Breast epithelium (tissue), 4 donors: ENCODE results near the gene WDR37. TPM values are rescaled to one million over a fixed set of nuclear protein-coding genes. Genes with fewer than 3 reads are reported as not detected.
"Not testable (repeated sequence)": the region's sequence is repeated elsewhere in the genome, so short reads cannot be mapped to it uniquely, and the experiment has no call there.

Experiments
- DNase-seq, 2 donors: peaks; one replicate each; pipeline ENCODE4 v3.0.0-alpha.2; 2019; ENCODE audit warnings: low spot score in 2 of 2
- H3K27ac ChIP-seq, 2 donors: fragments of 200-600 bp; sonication (generic) in 1 of 2; one replicate each; pipeline ENCODE4 v1.5.1; 2016 to 2019; ENCODE audit warnings: mild to moderate bottlenecking in 1 of 2
- H3K27me3 ChIP-seq, 2 donors: fragments of 200-600 bp; sonication (generic) in 1 of 2; one replicate each; pipeline versions ENCODE4 v1.5.1 to v1.6.0; 2017 to 2019; ENCODE audit warnings: control low read depth in 1 of 2, mild to moderate bottlenecking in 1 of 2
- H3K36me3 ChIP-seq: fragments of 200-600 bp; one replicate; pipeline ENCODE4 v1.5.1; 2019
- H3K4me1 ChIP-seq, 2 donors: fragments of 200-600 bp; sonication (generic); one replicate each; pipeline ENCODE4 v1.5.1; 2016 to 2019; ENCODE audit warnings: control low read depth in 1 of 2
- H3K4me3 ChIP-seq, 3 donors: fragments of 200-600 bp; sonication (generic); 1 replicate in 2 of 3; 2 replicates in 1 of 3; pipeline ENCODE4 v1.5.1; 2016 to 2019; ENCODE audit warnings: mild to moderate bottlenecking in 3 of 3, moderate library complexity in 2 of 3
- H3K9me3 ChIP-seq, 2 donors: fragments of 200-600 bp; sonication (generic) in 1 of 2; one replicate each; pipeline ENCODE4 v1.5.1; 2016 to 2019; ENCODE audit warnings: control low read depth in 1 of 2
- CTCF ChIP-seq, 3 donors: fragments of 450-650 bp; IDR thresholded peaks; one replicate each; pipeline ENCODE4 v1.5.1; 2016 to 2017; ENCODE audit warnings: antibody characterized with exemption in 3 of 3, mild to moderate bottlenecking in 3 of 3, moderate library complexity in 3 of 3
- POLR2A ChIP-seq: fragments of 450-650 bp; IDR thresholded peaks from one replicate; pipeline ENCODE4 v1.6.1; 2016; ENCODE audit warnings: antibody characterized with exemption, mild to moderate bottlenecking, moderate library complexity
- POLR2AphosphoS5 ChIP-seq, 3 donors: sonication (generic); formaldehyde crosslinking; IDR thresholded peaks; one replicate each; pipeline ENCODE4 v1.6.1; 2017; ENCODE audit warnings: antibody characterized with exemption in 3 of 3
- intact Hi-C: fragments of 100-400 bp; cut with DNase I; formaldehyde crosslinking; loops from one replicate; pipeline ENCODE4 v1.15.1; 2023; ENCODE audit warnings: low total_unique reads
- total RNA-seq, 3 donors: library from RNA; depleted of rRNA; stranded (reverse); fragments of >200 nt; gene quantifications; one replicate each; pipeline ENCODE4 v1.1.0, GENCODE V29; 2016

The WDR37 gene
- total RNA-seq, 3 donors from 2014 or later = 13.9 to 18.0 (median 14.4) TPM

- Histone ChIP-seq H3K27me3 (no peaks in the 10 kb centered on the region), H3K27ac (no peak overlapping the region), H3K9me3 (no peaks in the 10 kb centered on the region), H3K4me1 (no peaks in the 10 kb centered on the region), H3K4me3 (no peak overlapping the region), H3K36me3 (peaks cover 5% of the 10 kb centered on the region)
- intact Hi-C loops = no loop called here
- no peak for DNase-seq
- TF ChIP-seq POLR2AphosphoS5 (IDR thresholded peaks at IDR 0.05) (no peak), CTCF (IDR thresholded peaks at IDR 0.05) (no peak), POLR2A (no peak)
These were observed 19.1 kb upstream of the WDR37 start for GRCh38 chr10:1037098-1037497.

- H3K4me1 ChIP-seq, H3K27me3 ChIP-seq, DNase-seq, H3K9me3 ChIP-seq, H3K27ac ChIP-seq, H3K36me3 ChIP-seq, intact Hi-C loops, H3K4me3 ChIP-seq: not testable (repeated sequence)
These were observed 17.4 kb upstream of the WDR37 start for GRCh38 chr10:1038769-1039168.

- H3K27me3 ChIP-seq = no peaks in the 10 kb centered on the region
- H3K36me3 ChIP-seq = peaks cover 5% of the 10 kb centered on the region
These were observed 16.1 kb upstream of the WDR37 start for GRCh38 chr10:1040133-1040532.

GRCh38 chr10:1041514-1041913 is 14.7 kb upstream of the WDR37 start:
- H3K4me3 ChIP-seq = no peak overlapping the region
- no peak for DNase-seq
- no peak overlapping the region for H3K27ac ChIP-seq
- H3K4me1 ChIP-seq = peaks cover 0 to 5% of the 10 kb centered on the region in 2 donors
- no peaks in the 10 kb centered on the region for H3K27me3 ChIP-seq
- H3K9me3 ChIP-seq = no peaks in the 10 kb centered on the region
- TF ChIP-seq CTCF (IDR thresholded peaks at IDR 0.05) (no peak), POLR2AphosphoS5 (IDR thresholded peaks at IDR 0.05) (no peak)
- H3K36me3 ChIP-seq = peaks cover 5% of the 10 kb centered on the region
- intact Hi-C loops = loop anchor here (2.0 kb wide), 1 partner anchor 47 kb away; no protein-coding TSS in a partner anchor

More at GRCh38 chr10:1040133-1040532, 16.1 kb upstream of the WDR37 start:
- H3K9me3 ChIP-seq = no peaks in the 10 kb centered on the region
- DNase-seq = no peak
- TF ChIP-seq CTCF (IDR thresholded peaks at IDR 0.05) (no peak), POLR2A (no peak), POLR2AphosphoS5 (IDR thresholded peaks at IDR 0.05) (no peak)
- intact Hi-C loops = loop anchor here (2.0 kb wide), 1 partner anchor 45 kb away; no protein-coding TSS in a partner anchor
- H3K4me3 ChIP-seq = no peak overlapping the region
- H3K4me1 ChIP-seq = peaks cover 0 to 5% of the 10 kb centered on the region in 2 donors
- no peak overlapping the region for H3K27ac ChIP-seq

GRCh38 chr10:1043532-1043995 is 12.6 kb upstream of the WDR37 start:
- no peak overlapping the region for H3K4me3 ChIP-seq
- intact Hi-C loops = no loop called here
- peaks cover 0 to 5% of the 10 kb centered on the region in 2 donors for H3K4me1 ChIP-seq
- peaks cover 5% of the 10 kb centered on the region for H3K36me3 ChIP-seq
- no peaks in the 10 kb centered on the region for H3K9me3 ChIP-seq
- no peaks in the 10 kb centered on the region for H3K27me3 ChIP-seq
- no peak for DNase-seq
- no peak for TF ChIP-seq POLR2AphosphoS5 (IDR thresholded peaks at IDR 0.05)
- H3K27ac ChIP-seq = peak overlapping the region; percentile 23 to 70

GRCh38 chr10:1044146-1044545 is 12.0 kb upstream of the WDR37 start:
- H3K36me3 ChIP-seq = peaks cover 5% of the 10 kb centered on the region
- no peak overlapping the region for H3K4me3 ChIP-seq
- H3K4me1 ChIP-seq = peaks cover 0 to 5% of the 10 kb centered on the region in 2 donors
- no peaks in the 10 kb centered on the region for H3K9me3 ChIP-seq
- DNase-seq = no peak
- H3K27me3 ChIP-seq = no peaks in the 10 kb centered on the region
- TF ChIP-seq POLR2A = no peak
- no peak for TF ChIP-seq POLR2AphosphoS5 (IDR thresholded peaks at IDR 0.05)
- no peak for TF ChIP-seq CTCF (IDR thresholded peaks at IDR 0.05)
- H3K27ac ChIP-seq = peak overlapping the region; percentile 23 to 70
- intact Hi-C loops = no loop called here
